HG03039 (cell line): ENCODE measurements around the gene PLCB4.
"Not testable (repeated sequence)": the region's sequence is repeated elsewhere in the genome, so short reads cannot be mapped to it uniquely, and the experiment has no call there.

Experiments used
- ATAC-seq: cut with Tn5 transposase; IDR thresholded peaks from one replicate; pipeline ENCODE4 v1.9.1; 2021; ENCODE audit warnings: mild to moderate bottlenecking, moderate library complexity; ENCODE audit not compliant: unreplicated experiment

PLCB4 gene

GRCh38 chr20:9348747-9349146 lies 279.9 kb downstream of the PLCB4 start:
- no peak for ATAC-seq

GRCh38 chr20:9349249-9349648 lies 280.4 kb downstream of the PLCB4 start:
- no peak for ATAC-seq

GRCh38 chr20:9352739-9353138 lies 283.9 kb downstream of the PLCB4 start:
- ATAC-seq, result no peak

- no peak for ATAC-seq
Measured at GRCh38 chr20:9353180-9353915, 284.5 kb downstream of the PLCB4 start.

- no peak for ATAC-seq
Measured at GRCh38 chr20:9353916-9354276, 285.0 kb downstream of the PLCB4 start.

GRCh38 chr20:9354579-9354978 lies 285.7 kb downstream of the PLCB4 start:
- ATAC-seq, result no peak

- ATAC-seq, result no peak
Measured at GRCh38 chr20:9358001-9358400, 289.1 kb downstream of the PLCB4 start.

- ATAC-seq, result no peak
Measured at GRCh38 chr20:9359561-9360308, 290.8 kb downstream of the PLCB4 start.

- no peak for ATAC-seq
Measured at GRCh38 chr20:9360431-9360830, 291.5 kb downstream of the PLCB4 start.

GRCh38 chr20:9363673-9364072 lies 294.8 kb downstream of the PLCB4 start:
- ATAC-seq, result no peak

GRCh38 chr20:9367328-9367727 lies 298.4 kb downstream of the PLCB4 start:
- no peak for ATAC-seq

GRCh38 chr20:9367746-9368145 lies 298.9 kb downstream of the PLCB4 start:
- no peak for ATAC-seq

GRCh38 chr20:9368893-9369292 lies 300.0 kb downstream of the PLCB4 start:
- ATAC-seq, result no peak

GRCh38 chr20:9369557-9369956 lies 300.7 kb downstream of the PLCB4 start:
- no peak for ATAC-seq

GRCh38 chr20:9374072-9374471 lies 305.2 kb downstream of the PLCB4 start:
- no peak for ATAC-seq

- no peak for ATAC-seq
Measured at GRCh38 chr20:9374480-9374879, 305.6 kb downstream of the PLCB4 start.

GRCh38 chr20:9375221-9375681 lies 306.4 kb downstream of the PLCB4 start:
- no peak for ATAC-seq

- no peak for ATAC-seq
Measured at GRCh38 chr20:9377007-9377406, 308.1 kb downstream of the PLCB4 start.

- not testable (repeated sequence) for ATAC-seq
Measured at GRCh38 chr20:9385345-9386310, 316.7 kb downstream of the PLCB4 start.

- ATAC-seq, result no peak
Measured at GRCh38 chr20:9388160-9388812, 319.4 kb downstream of the PLCB4 start.

- no peak for ATAC-seq
Measured at GRCh38 chr20:9388813-9389161, 319.9 kb downstream of the PLCB4 start.
